ENCODE results near the gene CCDC88B. TPM values are rescaled to one million over a fixed set of nuclear protein-coding genes. Genes with fewer than 3 reads are reported as not detected.

The CCDC88B gene
- not detected in 2 replicates for polyA plus RNA-seq

DNA sequence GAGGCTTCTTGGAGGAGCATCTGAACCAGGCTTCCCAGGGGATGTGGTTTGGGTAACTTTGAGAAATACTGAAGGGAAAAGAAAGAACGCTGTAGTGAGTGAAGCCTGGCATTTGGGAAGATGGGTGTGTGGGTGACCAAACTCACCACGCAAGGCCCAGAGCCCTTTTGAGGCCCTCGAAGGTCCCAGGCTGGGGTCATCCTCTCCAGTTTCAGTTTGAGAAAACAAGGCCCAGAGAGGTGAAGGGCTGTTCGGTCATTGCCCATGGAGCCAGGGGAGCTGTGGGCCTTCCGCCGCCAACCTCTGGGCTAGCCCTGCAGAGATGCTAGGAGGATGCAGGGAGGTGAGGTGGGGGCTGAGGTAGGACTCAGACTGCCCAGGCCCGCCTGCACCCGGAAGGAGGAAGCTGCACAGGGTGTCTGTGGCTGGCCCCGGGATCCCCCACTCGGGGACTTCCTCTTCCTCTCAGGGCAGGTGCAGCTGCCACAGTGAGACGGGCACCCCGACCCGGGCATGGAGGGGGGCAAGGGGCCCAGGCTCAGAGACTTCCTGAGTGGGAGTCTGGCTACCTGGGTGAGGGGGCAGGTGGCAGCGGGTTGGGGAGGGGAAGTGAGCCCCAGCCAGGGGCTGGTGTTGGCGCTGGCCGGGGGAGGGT, at the start of gene CCDC88B:
TSS of gene CCDC88B (plus strand) at position 451 of the 655 bp plus-strand sequence. CDS start at position 514, 63 bp downstream.

GRCh38 chr11:64291262-64291751, 48.7 kb upstream of the CCDC88B start, which contains the start of gene KCNK4:
TSS of gene KCNK4 (plus strand) at chr11:64291302. CDS start at chr11:64293019, 1,717 bp downstream.

DNA sequence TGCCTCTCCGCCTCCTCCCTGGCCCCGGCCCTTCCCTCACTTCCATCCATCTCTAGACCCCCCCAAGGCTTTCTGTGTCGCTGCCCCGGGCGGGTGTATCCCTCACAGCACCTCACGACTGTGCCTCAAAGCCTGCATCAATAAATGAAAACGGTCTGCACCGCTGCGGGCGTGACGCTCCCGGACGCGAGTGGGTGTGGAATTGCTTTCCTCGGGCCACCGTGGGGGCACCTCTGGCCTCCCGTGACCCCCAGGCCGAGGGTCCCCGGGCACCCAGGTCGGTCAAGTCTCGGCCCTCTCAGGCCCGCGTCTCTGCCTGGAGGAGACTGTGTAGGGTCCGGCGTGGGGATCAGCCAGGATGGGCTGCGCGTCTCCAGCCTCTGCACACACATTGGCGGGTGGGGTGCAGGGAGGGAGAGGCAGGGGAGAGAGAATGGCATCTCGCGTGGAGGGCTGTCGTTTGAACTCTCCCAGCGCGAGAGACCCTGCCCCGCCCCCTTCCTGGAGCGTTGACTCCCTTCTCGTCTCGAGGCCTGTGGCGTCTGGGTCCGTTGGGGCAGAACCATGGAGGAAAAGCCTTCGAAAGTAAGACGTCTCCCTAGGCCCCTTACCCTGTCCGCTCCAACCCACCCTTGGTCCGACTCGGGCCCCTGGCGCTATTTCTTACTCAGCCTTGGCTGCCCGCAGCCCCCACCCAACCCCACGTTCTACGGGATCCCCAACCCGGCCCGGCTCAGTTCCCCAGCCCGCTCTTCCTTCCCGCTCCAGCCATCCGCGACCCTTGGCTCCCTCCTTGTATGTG, 40.0 kb upstream of the CCDC88B start, which contains the start of gene CATSPERZ:
TSS of gene CATSPERZ (plus strand) at position 512 of the 802 bp plus-strand sequence. CDS start at position 565, 53 bp downstream.

GRCh38 chr11:64305075-64305690, 34.8 kb upstream of the CCDC88B start, which contains the start of gene ESRRA:
TSS of gene ESRRA (plus strand) at chr11:64305524. CDS start at chr11:64307180, 1,656 bp downstream.

DNA sequence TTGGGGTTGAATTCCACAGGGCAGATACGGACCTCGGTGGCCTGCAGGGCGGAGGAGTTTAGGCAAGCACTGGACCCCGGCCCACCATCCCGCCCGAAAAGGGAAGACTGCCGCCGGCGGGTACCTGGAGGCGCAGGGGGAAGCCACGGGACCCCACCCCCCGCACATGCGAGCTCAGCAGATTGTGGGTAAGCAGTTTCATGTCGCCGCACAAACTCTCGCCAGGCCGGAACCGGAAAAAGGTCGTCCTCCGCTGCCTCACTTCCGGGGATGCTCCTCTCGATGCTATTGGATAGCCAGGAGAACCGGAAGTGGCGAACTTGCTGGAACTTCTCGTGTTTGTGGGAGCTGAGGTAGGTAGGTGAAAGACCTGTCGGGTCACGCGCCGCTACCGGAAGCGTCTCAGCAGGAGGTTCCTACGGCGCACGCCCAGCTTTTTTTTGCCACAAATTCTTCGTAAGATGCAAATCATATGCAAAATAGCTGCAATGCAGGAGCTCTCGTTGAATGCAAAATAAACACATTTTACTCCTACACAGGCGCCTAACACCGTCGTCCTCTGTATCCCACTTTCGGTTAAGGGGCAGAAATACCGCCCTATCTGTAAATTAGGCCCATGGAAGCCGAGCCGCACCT, 22.6 kb upstream of the CCDC88B start, which contains the start of gene TRMT112:
TSS of gene TRMT112 (minus strand) at position 235 of the 636 bp plus-strand sequence. CDS start at position 202, 33 bp downstream.

GRCh38 chr11:64317961-64318765, 21.8 kb upstream of the CCDC88B start, which contains the start of gene PRDX5:
TSS of gene PRDX5 (plus strand) at chr11:64318121. CDS start at chr11:64318216, 95 bp downstream.

GRCh38 chr11:64358907-64359711, 19.1 kb downstream of the CCDC88B start, which contains the start of gene RPS6KA4:
TSS of gene RPS6KA4 (plus strand) at chr11:64359162. CDS start at chr11:64359236, 74 bp downstream.

Other genes with a start within 250 kb of the CCDC88B start
- gene MACROD1, start 174.1 kb upstream of the CCDC88B start, polyA plus RNA-seq, result 1.9 TPM in 1 of 2 replicates, not detected in the other
- gene STIP1, start 154.0 kb upstream of the CCDC88B start, polyA plus RNA-seq, result 43.6 and 47.9 TPM in 2 replicates
- not detected in 2 replicates for gene FERMT3, start 133.5 kb upstream of the CCDC88B start, polyA plus RNA-seq
- 15.5 and 43.1 TPM in 2 replicates for gene TRPT1, start 114.0 kb upstream of the CCDC88B start, polyA plus RNA-seq
- 8.7 and 9.8 TPM in 2 replicates for gene NUDT22, start 113.9 kb upstream of the CCDC88B start, polyA plus RNA-seq
- 8.8 and 9.0 TPM in 2 replicates for gene DNAJC4, start 109.7 kb upstream of the CCDC88B start, polyA plus RNA-seq
- 9.3 and 11.2 TPM in 2 replicates for gene VEGFB, start 105.6 kb upstream of the CCDC88B start, polyA plus RNA-seq
- gene FKBP2, start 99.1 kb upstream of the CCDC88B start, polyA plus RNA-seq, result 387 and 624 TPM in 2 replicates
- 25.5 and 42.6 TPM in 2 replicates for gene PPP1R14B, start 93.3 kb upstream of the CCDC88B start, polyA plus RNA-seq
- gene PLCB3, start 88.7 kb upstream of the CCDC88B start, polyA plus RNA-seq, result 6.8 and 9.9 TPM in 2 replicates
- 9.3 and 18.9 TPM in 2 replicates for gene BAD, start 55.5 kb upstream of the CCDC88B start, polyA plus RNA-seq
- gene GPR137, start 54.4 kb upstream of the CCDC88B start, polyA plus RNA-seq, result 4.4 and 8.0 TPM in 2 replicates
- 0.17 TPM in 1 of 2 replicates, not detected in the other for gene KCNK4, start 48.9 kb upstream of the CCDC88B start, polyA plus RNA-seq
- gene CATSPERZ, start 39.8 kb upstream of the CCDC88B start, polyA plus RNA-seq, result not detected in 2 replicates
- gene ESRRA, start 34.7 kb upstream of the CCDC88B start, polyA plus RNA-seq, result 2.4 and 7.9 TPM in 2 replicates
- 247 and 261 TPM in 2 replicates for gene TRMT112, start 22.6 kb upstream of the CCDC88B start, polyA plus RNA-seq
- gene PRDX5, start 22.1 kb upstream of the CCDC88B start, polyA plus RNA-seq, result 352 and 367 TPM in 2 replicates
- 0.46 and 0.67 TPM in 2 replicates for gene RPS6KA4, start 19.0 kb downstream of the CCDC88B start, polyA plus RNA-seq
- gene SLC22A11, start 215.7 kb downstream of the CCDC88B start, polyA plus RNA-seq, result not detected in 2 replicates